K562 (cell line): ENCODE measurements around the gene CCDC116. TPM values are rescaled to one million over a fixed set of nuclear protein-coding genes. Genes with fewer than 3 reads are reported as not detected.
A peak's percentile ranks its signal among the peaks of the same experiment; 100 is the strongest.

Experiments used
- ATAC-seq: fragments of 200-7000 bp; cut with Tn5 transposase; 3 replicates; pipeline ENCODE4 v1.9.1; 2020; ENCODE audit warnings: moderate library complexity
- BruUV-seq: library from RNA; stranded (reverse); fragments of 400-500 nt; replicated peaks from 2 replicates; lab custom pipeline; 2021; lab: Mats Ljungman, UMichigan
- CTCF ChIA-PET: fragments of 300-600 bp; formaldehyde crosslinking; extraction: SDS; loops from one replicate; lab custom pipeline; 2021; ENCODE audit warnings: low intra/inter-chr PET ratio; lab: Yijun Ruan, JAX
- POLR2A ChIA-PET: fragments of 300-600, 350-650 bp; sonication (Branson Sonifier 250); formaldehyde crosslinking; extraction: SDS; loops from one replicate; lab custom pipeline; 2021; ENCODE audit warnings: antibody characterized with exemption, inconsistent platforms; lab: Yijun Ruan, JAX
- DNase-seq, 4 experiments: peaks; one replicate each; pipeline versions ENCODE4 v3.0.0 to v3.0.0-alpha.2; 2011 to 2018; ENCODE audit warnings: low spot score in 3 of 4, mixed read lengths in 3 of 4; ENCODE audit errors: extremely low read depth in 1 of 4
- FAIRE-seq: peaks from 2 replicates; lab custom pipeline; 2011; peaks lifted over from hg19 to GRCh38; lab: Jason Lieb, UNC
- H2AFZ ChIP-seq: 2 replicates; pipeline ENCODE4 v1.6.0; 2011; ENCODE audit warnings: low read depth, low read length, control low read depth, inconsistent platforms
- H3K27ac ChIP-seq: fragments of 200-600 bp; 3 replicates; pipeline ENCODE4 v1.8.0; 2011; ENCODE audit warnings: low read depth, mild to moderate bottlenecking, control low read depth, inconsistent platforms, low read length, moderate library complexity, mixed read lengths; ENCODE audit errors: extremely low read depth
- H3K27me3 ChIP-seq, 2 experiments: fragments of 300-600 bp in 1 of 2; 2 replicates in 1 of 2; 3 replicates in 1 of 2; pipeline versions ENCODE4 v1.6.0 to v1.8.0; 2011; ENCODE audit warnings: inconsistent platforms in 2 of 2, low read length in 2 of 2, mild to moderate bottlenecking in 1 of 2, mixed read lengths in 1 of 2, moderate library complexity in 1 of 2; ENCODE audit not compliant: control insufficient read depth in 2 of 2, insufficient read depth in 2 of 2
- H3K36me3 ChIP-seq: fragments of 300-600 bp; 3 replicates; pipeline ENCODE4 v1.8.0; 2011; ENCODE audit warnings: mild to moderate bottlenecking, low read length, inconsistent platforms; ENCODE audit not compliant: control insufficient read depth, insufficient read depth
- H3K4me1 ChIP-seq, 2 experiments: fragments of 200-600 bp in 1 of 2; replicated peaks in 1 of 2; 2 replicates in 1 of 2; 3 replicates in 1 of 2; pipeline versions ENCODE4 v1.5.1 to v1.8.0; 2011; ENCODE audit warnings: inconsistent platforms in 2 of 2, low read length in 2 of 2, mild to moderate bottlenecking in 1 of 2, mixed read lengths in 1 of 2, moderate library complexity in 1 of 2; ENCODE audit not compliant: control insufficient read depth in 2 of 2, insufficient read depth in 2 of 2
- H3K4me2 ChIP-seq: 2 replicates; pipeline ENCODE4 v1.6.1; 2011; ENCODE audit warnings: low read length, control low read depth, inconsistent platforms, mixed read lengths; ENCODE audit not compliant: insufficient read depth
- H3K4me3 ChIP-seq: fragments of 200-600 bp; sonication (generic), shearing (Covaris generic); 2 replicates; pipeline ENCODE4 v1.5.1; 2016; ENCODE audit warnings: control low read depth, inconsistent platforms
- H3K79me2 ChIP-seq: fragments of 200-600 bp; 3 replicates; pipeline ENCODE4 v1.8.0; 2011; ENCODE audit warnings: low read length, inconsistent platforms; ENCODE audit not compliant: control insufficient read depth, insufficient read depth
- H3K9ac ChIP-seq, 2 experiments: 2 replicates each; pipeline versions ENCODE4 v1.6.0 to v1.6.1; 2011; ENCODE audit warnings: low read depth in 2 of 2, low read length in 2 of 2, control low read depth in 1 of 2, inconsistent platforms in 1 of 2, mild to moderate bottlenecking in 1 of 2, mixed read lengths in 1 of 2; ENCODE audit not compliant: insufficient read depth in 1 of 2
- H3K9me1 ChIP-seq: one replicate; pipeline ENCODE4 v1.6.0; 2011; ENCODE audit warnings: inconsistent platforms, mild to moderate bottlenecking, low read length, moderate library complexity; ENCODE audit not compliant: control insufficient read depth, insufficient read depth
- H3K9me3 ChIP-seq: replicated peaks from 2 replicates; pipeline ENCODE4 v1.5.1; 2011; ENCODE audit warnings: low read depth, low read length, inconsistent platforms; ENCODE audit not compliant: control insufficient read depth, insufficient read depth
- H4K20me1 ChIP-seq: replicated peaks from 2 replicates; pipeline ENCODE4 v1.6.1; 2011; ENCODE audit warnings: low read length, inconsistent platforms, mixed read lengths; ENCODE audit not compliant: control insufficient read depth, insufficient read depth
- MLX ChIP-seq, 2 experiments: fragments of 450-650 bp in 1 of 2; sonication (generic) in 1 of 2; formaldehyde crosslinking; conservative IDR thresholded peaks; 2 replicates each; pipeline versions ENCODE4 v1.4.0 to v1.8.1; 2020 to 2022; ENCODE audit warnings: mild to moderate bottlenecking in 1 of 2, missing genetic modification reagents in 1 of 2
- NR1H2 ChIP-seq: sonication (generic); formaldehyde crosslinking; IDR thresholded peaks from 2 replicates; pipeline ENCODE4 v1.4.0; 2020; ENCODE audit warnings: mild to moderate bottlenecking, missing genetic modification reagents
- WGBS: fragments of 100-300 bp; shearing (Covaris generic); methylation state at CpG from one replicate; pipeline ENCODE4 v1.1.6; 2016; ENCODE audit warnings: low coverage, mixed read lengths; ENCODE audit not compliant: insufficient coverage; ENCODE audit errors: missing lambda C conversion rate; 5-methylcytosine and 5-hydroxymethylcytosine counted together
- in situ Hi-C: fragments of 300-500 bp; cut with MboI; formaldehyde crosslinking; loops from 4 replicates; pipeline ENCODE4 v1.15.0; 2018; ENCODE audit warnings: inconsistent platforms, mixed read lengths
- intact Hi-C: fragments of 100-400 bp; cut with micrococcal nuclease; formaldehyde crosslinking; loops from 2 replicates; pipeline ENCODE4 v1.14.2; 2022
- polyA plus RNA-seq, 8 experiments: library from polyadenylated mRNA; depleted of rRNA in 4 of 8; stranded (reverse) in 5 of 8; unstranded in 3 of 8; fragments of >200 nt; fragmentation: Nextera tagmentation in 2 of 8; fragmentation: Illumina TruSeq in 1 of 8; extraction: Ambion mirVana in 2 of 8; extraction: Trizol in 1 of 8; gene quantifications; 2 replicates each; pipeline versions ENCODE4 v1.2.1 to v1.2.3, GENCODE V29; 2011 to 2014; ENCODE audit warnings: inconsistent platforms in 1 of 8, missing spikeins in 1 of 8
- total RNA-seq, 7 experiments: library from RNA; depleted of rRNA in 6 of 7; stranded (reverse); fragments of >200 nt in 6 of 7; fragmentation: Illumina TruSeq in 2 of 7; extraction: Trizol in 2 of 7; gene quantifications; 2 replicates each; pipeline versions ENCODE4 v1.2.1 to v1.2.3, GENCODE V29; 2011 to 2021; ENCODE audit warnings: low replicate concordance in 1 of 7

Gene CCDC116
- total and polyA plus RNA-seq, 9 of the 15 experiments (the other 6 are each of a cell fraction or from before 2014, with no cell fraction given), result 1.6 to 11.3 (median 4.7) TPM

GRCh38 chr22:21640810-21641209, 8.2 kb downstream of the CCDC116 start:
- TF ChIP-seq MLX (CRISPR knock-in tag; conservative IDR thresholded peaks at IDR 0.05) (peak in 1 of 2 experiments; percentile 81; a peak in 1 of 4 replicates), NR1H2 (no peak)
- no peak for ATAC-seq
- Histone ChIP-seq H3K4me3 (peak overlapping the region; percentile 59), H3K27ac (peak overlapping the region; percentile 83), H3K4me2 (peak overlapping the region; percentile 95), H3K4me1 (peaks cover 27 to 61% of the 10 kb centered on the region in 2 experiments), H3K27me3 (no peaks in the 10 kb centered on the region; a peak in 1 of 5 replicates), H3K79me2 (peaks cover 29% of the 10 kb centered on the region), H3K9me1 (peaks cover 11% of the 10 kb centered on the region), H3K9me3 (no peaks in the 10 kb centered on the region), H2AFZ (peak overlapping the region; percentile 97), H3K36me3 (peaks cover 23% of the 10 kb centered on the region), H3K9ac (peak overlapping the region; percentile 1 to 92; a peak in 3 of 4 replicates), H4K20me1 (peaks cover 13% of the 10 kb centered on the region)
- no TSS peak for BruUV-seq
- FAIRE-seq, result no peak
- ChIA-PET CTCF (interaction anchor here (0.5 to 8.8 kb wide), 7 partner anchors 11 to 863 kb away, joined by 3 to 99 read pairs (median 5); partner anchors contain the start of genes CCDC116 and YDJC), POLR2A (interaction anchor here (0.6 to 76.8 kb wide), 24 partner anchors 18 to 1448 kb away, joined by 3 to 4622 read pairs (median 6); partner anchors contain the start of genes CCDC116, MAPK1, PPIL2 and SDF2L1)
- WGBS, result 75% methylated on average over 5 of the region's 5 CpGs
- DNase-seq, result peak in 1 of 4 experiments; percentile 58
- intact Hi-C loops (loop anchor here (1.0 kb wide), 3 partner anchors 9 to 47 kb away; partner anchors contain the start of genes CCDC116 and PPIL2), in situ Hi-C loops (loop anchor here (5.0 to 25.0 kb wide), 3 partner anchors 104 to 504 kb away; no protein-coding TSS in a partner anchor)
